ENCODE results near the gene GATA2.

Gene GATA2

GRCh38 chr3:128495435-128495970, 2.5 kb upstream of the GATA2 start:
- Histone ChIP-seq H4K20me1 (ENCODE audit: insufficient read depth, low read length, poor library complexity, severe bottlenecking) (no peaks in the 10 kb centered on the region), H2AFZ (ENCODE audit: low read length) (no peak overlapping the region), H3K4me3 (ENCODE audit: low read length, poor library complexity, severe bottlenecking) (no peak overlapping the region), H3K36me3 (ENCODE audit: insufficient read depth, low read length) (no peaks in the 10 kb centered on the region), H3K79me2 (ENCODE audit: insufficient read depth, low read length) (no peaks in the 10 kb centered on the region), H3K27me3 (ENCODE audit: insufficient read depth, low read length, poor library complexity, severe bottlenecking) (no peaks in the 10 kb centered on the region), H3K4me2 (ENCODE audit: low read depth, low read length, poor library complexity, severe bottlenecking) (no peak overlapping the region), H3F3A (ENCODE audit: low read depth) (no peaks in the 10 kb centered on the region), H3K4me1 (ENCODE audit: insufficient read depth, low read length, poor library complexity, severe bottlenecking) (peaks cover 10% of the 10 kb centered on the region), H3K9me3 (ENCODE audit: insufficient read depth, low read depth, low read length) (no peaks in the 10 kb centered on the region), H3K9me2 (replicated peaks; ENCODE audit: low read depth, low read length) (no peaks in the 10 kb centered on the region), H3K9ac (ENCODE audit: low read depth, low read length, poor library complexity, severe bottlenecking) (peak overlapping the region; percentile 39)
- TF ChIP-seq EZH2phosphoT487 (IDR thresholded peaks at IDR 0.05; ENCODE audit: borderline replicate concordance) (no peak), CTCF (conservative IDR thresholded peaks at IDR 0.05; ENCODE audit: low read length) (no peak)

GRCh38 chr3:128494367-128494650, 1.3 kb upstream of the GATA2 start:
- H3K4me3 ChIP-seq (ENCODE audit: low read length, poor library complexity, severe bottlenecking), result no peak overlapping the region
- no peaks in the 10 kb centered on the region for H3K79me2 ChIP-seq (ENCODE audit: insufficient read depth, low read length)
- H2AFZ ChIP-seq (ENCODE audit: low read length), result no peak overlapping the region
- no peaks in the 10 kb centered on the region for H3K36me3 ChIP-seq (ENCODE audit: insufficient read depth, low read length)
- no peaks in the 10 kb centered on the region for H3K9me2 ChIP-seq (replicated peaks; ENCODE audit: low read depth, low read length)
- H3K27me3 ChIP-seq (ENCODE audit: insufficient read depth, low read length, poor library complexity, severe bottlenecking), result no peaks in the 10 kb centered on the region
- H3K9me3 ChIP-seq (ENCODE audit: insufficient read depth, low read depth, low read length), result no peaks in the 10 kb centered on the region
- H3K4me1 ChIP-seq (ENCODE audit: insufficient read depth, low read length, poor library complexity, severe bottlenecking), result peaks cover 10% of the 10 kb centered on the region
- no peaks in the 10 kb centered on the region for H3F3A ChIP-seq (ENCODE audit: low read depth)
- no peak for TF ChIP-seq EZH2phosphoT487 (IDR thresholded peaks at IDR 0.05; ENCODE audit: borderline replicate concordance)
- TF ChIP-seq CTCF (conservative IDR thresholded peaks at IDR 0.05; ENCODE audit: low read length), result no peak
- H3K9ac ChIP-seq (ENCODE audit: low read depth, low read length, poor library complexity, severe bottlenecking), result no peak overlapping the region
- no peak overlapping the region for H3K4me2 ChIP-seq (ENCODE audit: low read depth, low read length, poor library complexity, severe bottlenecking)
- H4K20me1 ChIP-seq (ENCODE audit: insufficient read depth, low read length, poor library complexity, severe bottlenecking), result no peaks in the 10 kb centered on the region

GRCh38 chr3:128493570-128494366, 767 bp upstream of the GATA2 start:
- Histone ChIP-seq H3K79me2 (ENCODE audit: insufficient read depth, low read length) (no peaks in the 10 kb centered on the region), H3K9me3 (ENCODE audit: insufficient read depth, low read depth, low read length) (no peaks in the 10 kb centered on the region), H3K27me3 (ENCODE audit: insufficient read depth, low read length, poor library complexity, severe bottlenecking) (no peaks in the 10 kb centered on the region), H3K9ac (ENCODE audit: low read depth, low read length, poor library complexity, severe bottlenecking) (no peak overlapping the region), H3K4me1 (ENCODE audit: insufficient read depth, low read length, poor library complexity, severe bottlenecking) (peaks cover 10% of the 10 kb centered on the region), H3K4me3 (ENCODE audit: low read length, poor library complexity, severe bottlenecking) (no peak overlapping the region), H3K36me3 (ENCODE audit: insufficient read depth, low read length) (no peaks in the 10 kb centered on the region), H3K9me2 (replicated peaks; ENCODE audit: low read depth, low read length) (no peaks in the 10 kb centered on the region), H4K20me1 (ENCODE audit: insufficient read depth, low read length, poor library complexity, severe bottlenecking) (no peaks in the 10 kb centered on the region), H3K4me2 (ENCODE audit: low read depth, low read length, poor library complexity, severe bottlenecking) (no peak overlapping the region), H3F3A (ENCODE audit: low read depth) (no peaks in the 10 kb centered on the region), H2AFZ (ENCODE audit: low read length) (no peak overlapping the region)
- TF ChIP-seq EZH2phosphoT487 (IDR thresholded peaks at IDR 0.05; ENCODE audit: borderline replicate concordance) (no peak), CTCF (conservative IDR thresholded peaks at IDR 0.05; ENCODE audit: low read length) (no peak)

All from Loucy (cell line).